OCI-LY3 (cell line): ENCODE results near the gene AGAP5.

ENCODE experiments used
- H2AFZ ChIP-seq: fragments of 200-600, 300-600 bp; shearing (Covaris generic); 2 replicates; pipeline ENCODE4 v1.6.0; 2014; ENCODE audit warnings: antibody characterized with exemption, low read depth, low read length
- H3K27ac ChIP-seq: fragments of 200-600, 300-600 bp; sonication (generic); 2 replicates; pipeline ENCODE4 v1.5.1; 2014; ENCODE audit warnings: mild to moderate bottlenecking, low read length, moderate library complexity, mixed read lengths
- H3K27me3 ChIP-seq: fragments of 200-600, 300-600 bp; sonication (generic); 2 replicates; pipeline ENCODE4 v1.6.1; 2014; ENCODE audit warnings: low read depth, low read length, mixed read lengths
- H3K36me3 ChIP-seq: fragments of 200-600, 300-600 bp; sonication (generic); replicated peaks from 2 replicates; pipeline ENCODE3; 2014; ENCODE audit warnings: low read depth, low read length, mixed read lengths
- H3K4me1 ChIP-seq: fragments of 300-600, 200-600 bp; sonication (generic); 2 replicates; pipeline ENCODE4 v1.6.1; 2014; ENCODE audit warnings: low read length, mixed read lengths
- H3K4me2 ChIP-seq: fragments of 200-600, 300-600 bp; sonication (generic); 2 replicates; pipeline ENCODE4 v1.6.1; 2014; ENCODE audit warnings: low read length, mixed read lengths
- H3K4me3 ChIP-seq: fragments of 300-600, 200-600 bp; sonication (generic); 2 replicates; pipeline ENCODE4 v1.5.1; 2014; ENCODE audit warnings: antibody characterized with exemption, mild to moderate bottlenecking, low read length, moderate library complexity
- H3K79me2 ChIP-seq: fragments of 300-600, 200-600 bp; shearing (Covaris generic); 2 replicates; pipeline ENCODE4 v1.6.1; 2014; ENCODE audit warnings: mild to moderate bottlenecking, low read length, mixed read lengths
- H3K9ac ChIP-seq: fragments of 300-600, 200-600 bp; shearing (Covaris generic); 2 replicates; pipeline ENCODE4 v1.6.0; 2014; ENCODE audit warnings: mild to moderate bottlenecking, low read length, moderate library complexity
- H3K9me3 ChIP-seq: fragments of 200-600, 300-600 bp; shearing (Covaris generic); 2 replicates; pipeline ENCODE4 v1.6.1; 2014; ENCODE audit warnings: low read length, mixed read lengths; ENCODE audit not compliant: insufficient read depth
- H4K20me1 ChIP-seq: fragments of 200-600, 300-600 bp; sonication (generic); 2 replicates; pipeline ENCODE4 v1.6.1; 2016; ENCODE audit warnings: low read length, mixed read lengths; ENCODE audit not compliant: insufficient read depth
- CTCF ChIP-seq: fragments of 200-600, 300-600 bp; sonication (generic); IDR thresholded peaks from 2 replicates; pipeline ENCODE4 v1.5.1; 2014; ENCODE audit warnings: antibody characterized with exemption, low read length, low read depth
- EZH2phosphoT487 ChIP-seq: fragments of 200-600 bp; shearing (Covaris generic); IDR thresholded peaks from 2 replicates; pipeline ENCODE4 v1.6.1; 2018; ENCODE audit warnings: antibody characterized with exemption, mixed run types, low read depth

The AGAP5 gene

GRCh38 chr10:73650537-73651331 is 47.2 kb downstream of the AGAP5 start:
- Histone ChIP-seq H3K9me3 (no peaks in the 10 kb centered on the region), H4K20me1 (no peaks in the 10 kb centered on the region), H3K4me3 (peak overlapping the region; percentile 40), H3K27me3 (no peaks in the 10 kb centered on the region), H3K4me2 (peak overlapping the region; percentile 50), H3K9ac (no peak overlapping the region), H2AFZ (no peak overlapping the region), H3K79me2 (no peaks in the 10 kb centered on the region), H3K27ac (no peak overlapping the region; the same call in 1 of the 2 replicates), H3K36me3 (no peaks in the 10 kb centered on the region), H3K4me1 (peaks cover 28% of the 10 kb centered on the region)
- TF ChIP-seq CTCF, result no peak
- TF ChIP-seq EZH2phosphoT487, result no peak

GRCh38 chr10:73649876-73650536 is 47.9 kb downstream of the AGAP5 start:
- TF ChIP-seq CTCF, result no peak
- no peak for TF ChIP-seq EZH2phosphoT487
- Histone ChIP-seq H3K27me3 (no peaks in the 10 kb centered on the region), H3K9me3 (no peaks in the 10 kb centered on the region), H4K20me1 (no peaks in the 10 kb centered on the region), H3K36me3 (no peaks in the 10 kb centered on the region), H2AFZ (no peak overlapping the region), H3K4me2 (peak overlapping the region; percentile 50; the same call in 1 of the 2 replicates), H3K27ac (no peak overlapping the region), H3K4me1 (peaks cover 28% of the 10 kb centered on the region), H3K79me2 (no peaks in the 10 kb centered on the region), H3K4me3 (no peak overlapping the region), H3K9ac (no peak overlapping the region)

- H4K20me1 ChIP-seq, result no peaks in the 10 kb centered on the region
- no peak overlapping the region for H2AFZ ChIP-seq
- no peak overlapping the region for H3K4me3 ChIP-seq
- no peaks in the 10 kb centered on the region for H3K9me3 ChIP-seq
- TF ChIP-seq EZH2phosphoT487, result no peak
- TF ChIP-seq CTCF, result no peak
- H3K9ac ChIP-seq, result no peak overlapping the region
- H3K27me3 ChIP-seq, result no peaks in the 10 kb centered on the region
- H3K79me2 ChIP-seq, result no peaks in the 10 kb centered on the region
- H3K4me1 ChIP-seq, result peaks cover 34% of the 10 kb centered on the region
- H3K27ac ChIP-seq, result no peak overlapping the region
- H3K4me2 ChIP-seq, result no peak overlapping the region
- H3K36me3 ChIP-seq, result no peaks in the 10 kb centered on the region
These were observed 48.7 kb downstream of the AGAP5 start for GRCh38 chr10:73648975-73649829.
